Measurements from ENCODE around the gene ADAD1.

DNA sequence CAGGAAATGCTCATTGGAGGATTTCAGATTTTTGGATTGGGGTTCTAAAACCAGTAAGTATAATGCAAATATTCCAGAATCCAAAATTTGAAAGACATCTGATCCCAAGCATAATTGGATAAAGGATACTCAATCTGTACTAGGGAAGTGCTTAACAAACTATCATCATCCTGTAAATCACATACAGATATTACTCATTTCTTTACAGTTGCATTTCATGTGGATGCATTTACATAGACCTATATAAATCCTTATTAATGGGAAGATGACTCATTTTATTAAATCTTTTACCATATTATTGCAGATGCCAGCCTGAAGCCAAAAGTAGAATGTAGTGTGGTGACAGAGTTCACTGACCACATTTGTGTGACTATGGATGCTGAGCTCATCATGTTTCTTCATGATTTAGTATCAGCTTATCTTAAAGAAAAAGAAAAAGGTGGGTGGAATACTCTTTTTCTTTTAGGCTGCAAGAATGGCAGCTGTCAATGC is 22.4 kb upstream of the ADAD1 start:
- TF ChIP-seq, protein P1, sequence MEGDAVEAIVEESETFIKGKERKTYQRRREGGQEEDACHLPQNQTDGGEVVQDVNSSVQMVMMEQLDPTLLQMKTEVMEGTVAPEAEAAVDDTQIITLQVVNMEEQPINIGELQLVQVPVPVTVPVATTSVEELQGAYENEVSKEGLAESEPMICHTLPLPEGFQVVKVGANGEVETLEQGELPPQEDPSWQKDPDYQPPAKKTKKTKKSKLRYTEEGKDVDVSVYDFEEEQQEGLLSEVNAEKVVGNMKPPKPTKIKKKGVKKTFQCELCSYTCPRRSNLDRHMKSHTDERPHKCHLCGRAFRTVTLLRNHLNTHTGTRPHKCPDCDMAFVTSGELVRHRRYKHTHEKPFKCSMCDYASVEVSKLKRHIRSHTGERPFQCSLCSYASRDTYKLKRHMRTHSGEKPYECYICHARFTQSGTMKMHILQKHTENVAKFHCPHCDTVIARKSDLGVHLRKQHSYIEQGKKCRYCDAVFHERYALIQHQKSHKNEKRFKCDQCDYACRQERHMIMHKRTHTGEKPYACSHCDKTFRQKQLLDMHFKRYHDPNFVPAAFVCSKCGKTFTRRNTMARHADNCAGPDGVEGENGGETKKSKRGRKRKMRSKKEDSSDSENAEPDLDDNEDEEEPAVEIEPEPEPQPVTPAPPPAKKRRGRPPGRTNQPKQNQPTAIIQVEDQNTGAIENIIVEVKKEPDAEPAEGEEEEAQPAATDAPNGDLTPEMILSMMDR (IDR thresholded peaks at IDR 0.05), result no peak
- no peak for TF ChIP-seq POLR2A (IDR thresholded peaks at IDR 0.05)
